WTC11 (cell line): ENCODE measurements around the gene CDK6.

Experiments
- ATF1 ChIP-seq: sonication (generic); formaldehyde crosslinking; IDR thresholded peaks from 2 replicates; pipeline ENCODE4 v1.8.1; 2023; ENCODE audit warnings: mild to moderate bottlenecking, moderate library complexity, missing genetic modification reagents
- CREM ChIP-seq: sonication (generic); formaldehyde crosslinking; IDR thresholded peaks from 2 replicates; pipeline ENCODE4 v1.8.1; 2022; ENCODE audit warnings: mild to moderate bottlenecking, missing genetic modification reagents, moderate library complexity
- CTCF ChIP-seq: fragments of 200-600 bp; IDR thresholded peaks from 2 replicates; pipeline ENCODE4 v1.8.0; 2022; ENCODE audit warnings: antibody characterized with exemption
- ELF4 ChIP-seq: sonication (generic); formaldehyde crosslinking; IDR thresholded peaks from 2 replicates; pipeline ENCODE4 v1.8.1; 2022; ENCODE audit warnings: low read depth, mild to moderate bottlenecking, moderate library complexity, missing genetic modification reagents
- SOX15 ChIP-seq: fragments of 250-450 bp; sonication (Bioruptor Pico); IDR thresholded peaks from 2 replicates; pipeline ENCODE4 v1.9.0; 2021; ENCODE audit warnings: mild to moderate bottlenecking
- ZNF232 ChIP-seq: sonication (generic); formaldehyde crosslinking; IDR thresholded peaks from 2 replicates; pipeline ENCODE4 v1.8.0; 2022; ENCODE audit warnings: mild to moderate bottlenecking, missing genetic modification reagents
- TF ChIP-seq, protein P1 (sequence below): sonication (generic); formaldehyde crosslinking; IDR thresholded peaks from 2 replicates; pipeline ENCODE4 v1.8.0; 2022; ENCODE audit warnings: mild to moderate bottlenecking, missing genetic modification reagents
- TF ChIP-seq, protein P2 (sequence below): sonication (generic); formaldehyde crosslinking; IDR thresholded peaks from 2 replicates; pipeline ENCODE4 v1.8.1; 2022; ENCODE audit warnings: mild to moderate bottlenecking, moderate library complexity, missing genetic modification reagents

GRCh38 chr7:92806496-92806895 is 29.9 kb downstream of the CDK6 start:
- TF ChIP-seq, protein P1, sequence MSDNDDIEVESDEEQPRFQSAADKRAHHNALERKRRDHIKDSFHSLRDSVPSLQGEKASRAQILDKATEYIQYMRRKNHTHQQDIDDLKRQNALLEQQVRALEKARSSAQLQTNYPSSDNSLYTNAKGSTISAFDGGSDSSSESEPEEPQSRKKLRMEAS (CRISPR knock-in tag), result no peak
- TF ChIP-seq CTCF, result no peak
- TF ChIP-seq ZNF232 (CRISPR knock-in tag), result no peak
- no peak for TF ChIP-seq CREM
- TF ChIP-seq, protein P2, sequence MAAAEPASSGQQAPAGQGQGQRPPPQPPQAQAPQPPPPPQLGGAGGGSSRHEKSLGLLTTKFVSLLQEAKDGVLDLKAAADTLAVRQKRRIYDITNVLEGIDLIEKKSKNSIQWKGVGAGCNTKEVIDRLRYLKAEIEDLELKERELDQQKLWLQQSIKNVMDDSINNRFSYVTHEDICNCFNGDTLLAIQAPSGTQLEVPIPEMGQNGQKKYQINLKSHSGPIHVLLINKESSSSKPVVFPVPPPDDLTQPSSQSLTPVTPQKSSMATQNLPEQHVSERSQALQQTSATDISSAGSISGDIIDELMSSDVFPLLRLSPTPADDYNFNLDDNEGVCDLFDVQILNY, result no peak
- TF ChIP-seq ELF4 (CRISPR knock-in tag), result no peak
- no peak for TF ChIP-seq SOX15 (CRISPR knock-in tag)
- TF ChIP-seq ATF1 (CRISPR knock-in tag), result no peak
